Central memory CD8-positive, alpha-beta T cell (primary cell): Measurements from ENCODE around the gene SLC9A1.
A peak's percentile ranks its signal among the peaks of the same experiment; 100 is the strongest.
"Not testable (repeated sequence)": the region's sequence is repeated elsewhere in the genome, so short reads cannot be mapped to it uniquely, and the experiment has no call there.

Experiments
- ATAC-seq: fragments of 150-1000 bp; cut with Tn5 transposase; replicated peaks from 2 replicates; pipeline ENCODE4 v1.10.0; 2022; ENCODE audit warnings: mild to moderate bottlenecking, moderate FRiP score, moderate number of reproducible peaks; ENCODE audit not compliant: poor library complexity, severe bottlenecking; ENCODE audit errors: extremely low read depth
- DNase-seq, 2 donors: peaks; one replicate each; pipeline ENCODE4 v3.0.0; 2021; ENCODE audit warnings: low spot score in 2 of 2
- H3K27ac Mint-ChIP-seq: one replicate; pipeline ENCODE4 v1.8.0; 2022; ENCODE audit warnings: low read depth, mild to moderate bottlenecking, moderate library complexity, mixed read lengths
- H3K27me3 Mint-ChIP-seq: one replicate; pipeline ENCODE4 v1.8.0; 2022; ENCODE audit warnings: mixed read lengths
- H3K36me3 Mint-ChIP-seq: one replicate; pipeline ENCODE4 v1.8.0; 2022; ENCODE audit warnings: mild to moderate bottlenecking, moderate library complexity, mixed read lengths; ENCODE audit not compliant: insufficient read depth
- H3K4me1 Mint-ChIP-seq: one replicate; pipeline ENCODE4 v1.8.0; 2022; ENCODE audit warnings: mixed read lengths
- H3K4me3 Mint-ChIP-seq: one replicate; pipeline ENCODE4 v1.8.0; 2022; ENCODE audit warnings: mild to moderate bottlenecking, moderate library complexity, mixed read lengths
- H3K9me3 Mint-ChIP-seq: one replicate; pipeline ENCODE4 v1.8.0; 2022; ENCODE audit warnings: mixed read lengths

Gene SLC9A1

GRCh38 chr1:27137544-27138075 is 17.3 kb downstream of the SLC9A1 start:
- ATAC-seq (peak; percentile 17), DNase-seq (no peak)
- Mint-ChIP-seq H3K27me3 (no peaks in the 10 kb centered on the region), H3K36me3 (peaks cover 10% of the 10 kb centered on the region), H3K4me1 (peaks cover 39% of the 10 kb centered on the region), H3K9me3 (no peaks in the 10 kb centered on the region), H3K27ac (peak overlapping the region; percentile 99), H3K4me3 (peak overlapping the region; percentile 76)

GRCh38 chr1:27136998-27137542 is 17.9 kb downstream of the SLC9A1 start:
- no peaks in the 10 kb centered on the region for H3K27me3 Mint-ChIP-seq
- peaks cover 10% of the 10 kb centered on the region for H3K36me3 Mint-ChIP-seq
- peaks cover 38% of the 10 kb centered on the region for H3K4me1 Mint-ChIP-seq
- ATAC-seq (peak; percentile 97), DNase-seq (peak; percentile 57 to 75)
- H3K4me3 Mint-ChIP-seq = peak overlapping the region; percentile 76
- peak overlapping the region; percentile 99 for H3K27ac Mint-ChIP-seq
- H3K9me3 Mint-ChIP-seq = no peaks in the 10 kb centered on the region

- no peak for DNase-seq
- ATAC-seq = no peak
- Mint-ChIP-seq H3K27me3 (no peaks in the 10 kb centered on the region), H3K4me3 (peak overlapping the region; percentile 76), H3K27ac (peak overlapping the region; percentile 99), H3K4me1 (peaks cover 38% of the 10 kb centered on the region), H3K36me3 (peaks cover 10% of the 10 kb centered on the region), H3K9me3 (no peaks in the 10 kb centered on the region)
Measured at GRCh38 chr1:27136236-27136551, 18.7 kb downstream of the SLC9A1 start.

DNA sequence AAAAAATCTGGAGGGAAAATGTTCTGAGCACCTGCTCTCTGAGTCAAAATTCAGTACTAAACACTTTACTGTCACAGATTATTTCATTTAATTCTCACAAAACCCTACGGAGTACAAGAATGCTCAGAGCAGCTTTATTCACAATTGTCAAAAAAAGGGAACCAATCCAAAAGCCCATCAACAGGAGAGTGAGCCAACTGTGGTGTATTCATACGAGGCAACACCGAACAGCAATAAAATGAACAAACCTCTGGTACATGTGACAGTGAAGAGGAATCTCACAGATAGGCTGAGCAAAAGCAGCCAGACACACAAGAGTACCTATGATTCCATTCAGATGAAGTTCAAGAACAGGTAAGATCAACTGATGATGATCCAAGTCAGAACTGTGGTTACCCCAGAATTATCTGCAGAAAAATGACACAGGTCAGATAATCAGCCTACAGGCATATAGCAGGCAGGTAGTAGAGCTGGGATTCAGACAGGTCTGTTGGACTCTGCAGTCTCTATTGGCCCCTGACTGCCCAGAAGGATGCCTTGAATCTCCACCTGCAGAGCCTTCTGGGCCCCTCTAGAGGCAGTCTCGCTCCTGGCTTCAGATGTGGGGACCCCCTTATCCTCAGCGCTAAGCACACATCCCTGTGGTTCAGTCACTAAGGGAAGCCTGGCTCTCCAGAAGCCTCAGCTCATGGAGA is 19.2 kb downstream of the SLC9A1 start:
- peaks cover 10% of the 10 kb centered on the region for H3K36me3 Mint-ChIP-seq
- H3K4me3 Mint-ChIP-seq = peak overlapping the region; percentile 76
- H3K27ac Mint-ChIP-seq = peak overlapping the region; percentile 99
- no peak for ATAC-seq
- peaks cover 38% of the 10 kb centered on the region for H3K4me1 Mint-ChIP-seq
- no peaks in the 10 kb centered on the region for H3K27me3 Mint-ChIP-seq
- no peak for DNase-seq
- H3K9me3 Mint-ChIP-seq = no peaks in the 10 kb centered on the region

DNA sequence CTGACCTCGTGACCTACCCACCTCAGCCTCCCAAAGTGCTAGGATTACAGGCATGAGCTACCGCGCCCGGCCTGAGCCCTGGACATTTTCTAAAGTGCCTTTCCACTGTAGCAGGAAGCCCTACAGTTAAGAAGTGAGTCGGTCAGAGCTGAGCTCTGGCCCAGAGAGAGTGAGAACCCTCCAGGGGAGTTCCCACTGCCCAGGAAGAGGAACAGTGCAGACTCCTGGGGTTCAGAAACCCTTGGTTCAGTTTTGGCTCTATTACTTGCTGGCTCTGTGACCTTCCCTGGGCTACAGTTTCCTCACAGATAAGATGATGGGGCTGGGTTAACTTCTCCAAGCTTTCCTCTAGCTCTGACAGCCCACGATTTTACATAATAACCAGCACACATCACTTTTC is 20.9 kb downstream of the SLC9A1 start:
- Mint-ChIP-seq H3K9me3 (no peaks in the 10 kb centered on the region), H3K27me3 (no peaks in the 10 kb centered on the region), H3K4me3 (no peak overlapping the region), H3K27ac (no peak overlapping the region), H3K36me3 (peaks cover 11% of the 10 kb centered on the region), H3K4me1 (peaks cover 33% of the 10 kb centered on the region)
- DNase-seq (no peak), ATAC-seq (no peak)

- Mint-ChIP-seq H3K4me3 (no peak overlapping the region), H3K27ac (no peak overlapping the region), H3K27me3 (no peaks in the 10 kb centered on the region), H3K36me3 (peaks cover 9% of the 10 kb centered on the region), H3K9me3 (no peaks in the 10 kb centered on the region), H3K4me1 (peaks cover 28% of the 10 kb centered on the region)
- DNase-seq (no peak), ATAC-seq (no peak)
Measured at GRCh38 chr1:27133158-27133557, 21.8 kb downstream of the SLC9A1 start.

GRCh38 chr1:27132624-27133023 is 22.3 kb downstream of the SLC9A1 start:
- H3K4me1 Mint-ChIP-seq = peaks cover 23% of the 10 kb centered on the region
- peaks cover 8% of the 10 kb centered on the region for H3K36me3 Mint-ChIP-seq
- no peak overlapping the region for H3K4me3 Mint-ChIP-seq
- no peak overlapping the region for H3K27ac Mint-ChIP-seq
- ATAC-seq (no peak), DNase-seq (no peak)
- H3K27me3 Mint-ChIP-seq = no peaks in the 10 kb centered on the region
- H3K9me3 Mint-ChIP-seq = no peaks in the 10 kb centered on the region

- Mint-ChIP-seq H3K27me3 (no peaks in the 10 kb centered on the region), H3K27ac (no peak overlapping the region), H3K4me1 (peaks cover 18% of the 10 kb centered on the region), H3K9me3 (no peaks in the 10 kb centered on the region), H3K36me3 (peaks cover 8% of the 10 kb centered on the region), H3K4me3 (no peak overlapping the region)
- ATAC-seq (no peak), DNase-seq (no peak)
Measured at GRCh38 chr1:27132147-27132546, 22.8 kb downstream of the SLC9A1 start.

GRCh38 chr1:27130798-27131197 is 24.1 kb downstream of the SLC9A1 start:
- no peak for DNase-seq
- Mint-ChIP-seq H3K27me3 (no peaks in the 10 kb centered on the region), H3K27ac (no peak overlapping the region), H3K36me3 (peaks cover 5% of the 10 kb centered on the region), H3K4me3 (no peak overlapping the region), H3K4me1 (peaks cover 4% of the 10 kb centered on the region), H3K9me3 (no peaks in the 10 kb centered on the region)
- no peak for ATAC-seq

DNA sequence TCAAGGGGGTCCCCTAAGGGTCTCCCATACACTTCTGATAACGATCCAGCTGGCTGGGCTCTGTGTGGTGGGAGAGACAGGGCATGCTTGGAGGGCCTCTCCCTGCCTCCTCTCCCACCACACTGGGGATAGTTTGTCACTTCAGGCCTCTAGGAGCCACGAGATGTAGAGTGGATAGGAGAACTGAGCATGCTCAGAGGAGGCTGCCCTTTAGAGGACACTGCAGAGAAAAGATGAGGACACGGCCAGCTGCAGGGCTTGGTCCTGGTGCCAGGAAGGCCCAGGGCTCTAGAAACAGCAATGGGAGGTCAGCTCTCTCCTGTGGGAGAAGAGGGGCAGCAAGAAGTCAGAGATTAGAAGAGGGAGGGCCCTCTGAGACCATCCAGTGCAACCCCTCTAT is 25.7 kb downstream of the SLC9A1 start:
- no peaks in the 10 kb centered on the region for H3K9me3 Mint-ChIP-seq
- no peak for DNase-seq
- no peak overlapping the region for H3K27ac Mint-ChIP-seq
- no peaks in the 10 kb centered on the region for H3K27me3 Mint-ChIP-seq
- no peak for ATAC-seq
- H3K36me3 Mint-ChIP-seq = peaks cover 5% of the 10 kb centered on the region
- no peak overlapping the region for H3K4me3 Mint-ChIP-seq
- no peaks in the 10 kb centered on the region for H3K4me1 Mint-ChIP-seq

DNA sequence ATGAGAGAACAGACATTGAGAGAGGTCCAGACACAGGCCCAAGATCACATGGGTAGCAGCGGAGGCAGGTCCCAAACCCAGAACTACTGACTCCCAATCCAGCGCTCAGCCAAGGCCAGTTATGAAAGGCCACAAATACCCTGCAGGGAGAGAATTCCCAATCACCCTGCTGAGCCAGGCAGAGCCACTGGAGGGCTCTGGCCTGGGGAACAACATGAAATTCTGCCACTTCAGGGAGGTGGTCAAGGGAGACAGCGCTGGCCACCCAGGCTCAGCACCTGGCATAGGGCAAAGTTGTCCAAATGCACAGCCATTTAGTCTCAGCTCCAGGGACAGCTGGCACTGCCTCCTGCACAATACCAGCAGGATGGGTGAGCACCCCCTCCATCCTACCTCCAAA is 27.5 kb downstream of the SLC9A1 start:
- H3K9me3 Mint-ChIP-seq = no peaks in the 10 kb centered on the region
- no peak for DNase-seq
- no peak overlapping the region for H3K27ac Mint-ChIP-seq
- no peak overlapping the region for H3K4me3 Mint-ChIP-seq
- H3K27me3 Mint-ChIP-seq = no peaks in the 10 kb centered on the region
- peaks cover 5% of the 10 kb centered on the region for H3K36me3 Mint-ChIP-seq
- ATAC-seq = no peak
- no peaks in the 10 kb centered on the region for H3K4me1 Mint-ChIP-seq

DNA sequence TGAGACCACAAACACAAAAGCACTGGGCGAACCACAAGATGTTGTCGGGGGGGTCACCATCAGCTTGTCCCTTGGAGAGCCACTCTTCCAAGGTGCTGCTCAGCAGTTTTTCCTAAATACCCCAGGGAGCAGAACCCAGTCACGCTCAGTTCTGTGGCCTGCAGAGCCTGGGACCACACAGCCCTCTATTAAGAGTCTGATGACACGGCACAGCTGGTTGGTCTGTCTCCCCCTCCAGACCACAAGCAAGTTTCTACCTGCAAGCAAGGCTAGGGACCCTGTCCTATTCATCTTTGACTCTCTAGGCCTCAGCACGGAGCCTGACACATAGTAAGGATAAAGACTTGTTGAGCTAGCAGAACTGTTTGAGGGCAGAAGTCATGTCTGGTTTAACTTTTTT is 28.5 kb downstream of the SLC9A1 start:
- Mint-ChIP-seq H3K27ac (no peak overlapping the region), H3K36me3 (peaks cover 5% of the 10 kb centered on the region), H3K27me3 (no peaks in the 10 kb centered on the region), H3K4me1 (peaks cover 5% of the 10 kb centered on the region), H3K4me3 (no peak overlapping the region), H3K9me3 (no peaks in the 10 kb centered on the region)
- ATAC-seq = no peak
- no peak for DNase-seq

GRCh38 chr1:27125125-27125524 is 29.8 kb downstream of the SLC9A1 start:
- H3K27ac Mint-ChIP-seq = peak overlapping the region; percentile 79
- not testable (repeated sequence) for H3K9me3 Mint-ChIP-seq, DNase-seq, H3K36me3 Mint-ChIP-seq, H3K4me3 Mint-ChIP-seq, ATAC-seq, H3K4me1 Mint-ChIP-seq, H3K27me3 Mint-ChIP-seq
